NCI-H2227 (cell line): Measurements from ENCODE around the gene BEX3.
A peak's percentile ranks its signal among the peaks of the same experiment; 100 is the strongest.
"Not testable (repeated sequence)": the region's sequence is repeated elsewhere in the genome, so short reads cannot be mapped to it uniquely, and the experiment has no call there.

Source experiments
- DNase-seq: peaks from one replicate; lab custom pipeline; 2025; ENCODE audit not compliant: unreplicated experiment; lab: John Stamatoyannopoulos, UW

The BEX3 gene

GRCh38 chrX:103378990-103379389 lies 2.7 kb downstream of the BEX3 start:
- no peak for DNase-seq

- DNase-seq: no peak
These were observed 6.5 kb downstream of the BEX3 start for GRCh38 chrX:103382877-103383276.

- DNase-seq: no peak
These were observed 8.3 kb downstream of the BEX3 start for GRCh38 chrX:103384672-103385071.

GRCh38 chrX:103385283-103385830 lies 9.0 kb downstream of the BEX3 start:
- DNase-seq: not testable (repeated sequence)

GRCh38 chrX:103386332-103386731 lies 10.0 kb downstream of the BEX3 start:
- no peak for DNase-seq

GRCh38 chrX:103393487-103393886 lies 17.1 kb downstream of the BEX3 start:
- DNase-seq: no peak

- no peak for DNase-seq
These were observed 19.8 kb downstream of the BEX3 start for GRCh38 chrX:103396186-103396585.

- DNase-seq: no peak
These were observed 20.3 kb downstream of the BEX3 start for GRCh38 chrX:103396660-103397059.

- DNase-seq: no peak
These were observed 21.4 kb downstream of the BEX3 start for GRCh38 chrX:103397707-103398106.

- no peak for DNase-seq
These were observed 22.1 kb downstream of the BEX3 start for GRCh38 chrX:103398421-103398864.

GRCh38 chrX:103399744-103400143 lies 23.4 kb downstream of the BEX3 start:
- DNase-seq: no peak

GRCh38 chrX:103400931-103401330 lies 24.6 kb downstream of the BEX3 start:
- DNase-seq: no peak

GRCh38 chrX:103404231-103405008 lies 28.1 kb downstream of the BEX3 start:
- DNase-seq: peak; percentile 90

- DNase-seq: no peak
These were observed 28.6 kb downstream of the BEX3 start for GRCh38 chrX:103405009-103405333.

- no peak for DNase-seq
These were observed 29.9 kb downstream of the BEX3 start for GRCh38 chrX:103406256-103406655.

- DNase-seq: no peak
These were observed 31.4 kb downstream of the BEX3 start for GRCh38 chrX:103407776-103408175.

GRCh38 chrX:103411721-103412120 lies 35.4 kb downstream of the BEX3 start:
- DNase-seq: not testable (repeated sequence)

- peak; percentile 32 for DNase-seq
These were observed 37.5 kb downstream of the BEX3 start for GRCh38 chrX:103413705-103414387.

GRCh38 chrX:103414561-103414960 lies 38.2 kb downstream of the BEX3 start:
- DNase-seq: no peak

GRCh38 chrX:103415068-103415467 lies 38.7 kb downstream of the BEX3 start:
- DNase-seq: no peak

- no peak for DNase-seq
These were observed 39.2 kb downstream of the BEX3 start for GRCh38 chrX:103415528-103415927.

GRCh38 chrX:103417370-103417769 lies 41.0 kb downstream of the BEX3 start:
- DNase-seq: no peak
